Hematopoietic multipotent progenitor cell treated with erythropoietin and hydrocortisone succinate and interleukin-3 and kit ligand, for 15 days (in vitro differentiated cells): ENCODE measurements around the gene MGLL.

Experiments used
- DNase-seq: peaks from one replicate; pipeline ENCODE4 v3.0.0-alpha.2; 2015; ENCODE audit warnings: low spot score

MGLL gene

GRCh38 chr3:127652246-127652995 is 169.9 kb downstream of the MGLL start:
- peak; percentile 62 for DNase-seq

GRCh38 chr3:127651516-127652172 is 170.7 kb downstream of the MGLL start:
- no peak for DNase-seq

GRCh38 chr3:127650236-127650635 is 172.1 kb downstream of the MGLL start:
- DNase-seq: no peak

- no peak for DNase-seq
Measured at GRCh38 chr3:127647845-127648204, 174.5 kb downstream of the MGLL start.

- DNase-seq: no peak
Measured at GRCh38 chr3:127647166-127647844, 175.0 kb downstream of the MGLL start.

- no peak for DNase-seq
Measured at GRCh38 chr3:127646501-127647046, 175.7 kb downstream of the MGLL start.

- DNase-seq: no peak
Measured at GRCh38 chr3:127645371-127646015, 176.8 kb downstream of the MGLL start.

- DNase-seq: no peak
Measured at GRCh38 chr3:127644641-127645370, 177.5 kb downstream of the MGLL start.

- DNase-seq: no peak
Measured at GRCh38 chr3:127640042-127640355, 182.3 kb downstream of the MGLL start.

- no peak for DNase-seq
Measured at GRCh38 chr3:127639173-127640041, 182.9 kb downstream of the MGLL start.
